ENCODE results near the gene LRRC4C. TPM values are rescaled to one million over a fixed set of nuclear protein-coding genes. Genes with fewer than 3 reads are reported as not detected.

LRRC4C gene
- total RNA-seq, 2 donors from 2014 or later, result 2.7 to 2.8 TPM

DNA sequence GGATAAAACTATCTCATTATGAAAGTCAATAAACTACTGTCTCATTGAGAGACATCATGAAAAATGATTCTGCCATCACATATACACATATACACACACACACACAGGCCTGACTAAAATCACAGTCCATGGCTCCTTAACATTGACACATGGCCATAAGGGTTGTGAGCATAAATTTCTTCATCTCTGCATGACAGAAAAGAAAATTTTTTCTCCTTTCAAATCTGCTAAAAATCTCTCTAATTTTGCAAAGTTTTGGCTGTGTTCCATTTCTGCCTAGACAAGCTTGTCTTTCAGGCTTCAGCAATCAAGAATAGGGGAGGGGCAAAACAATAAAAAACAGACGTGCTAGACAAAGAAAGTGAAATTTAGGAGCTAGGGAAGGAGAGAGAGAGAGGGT, 324.5 kb downstream of the LRRC4C start:
- H3K4me3 ChIP-seq, result no peak overlapping the region
- H3K4me1 ChIP-seq, result no peaks in the 10 kb centered on the region

DNA sequence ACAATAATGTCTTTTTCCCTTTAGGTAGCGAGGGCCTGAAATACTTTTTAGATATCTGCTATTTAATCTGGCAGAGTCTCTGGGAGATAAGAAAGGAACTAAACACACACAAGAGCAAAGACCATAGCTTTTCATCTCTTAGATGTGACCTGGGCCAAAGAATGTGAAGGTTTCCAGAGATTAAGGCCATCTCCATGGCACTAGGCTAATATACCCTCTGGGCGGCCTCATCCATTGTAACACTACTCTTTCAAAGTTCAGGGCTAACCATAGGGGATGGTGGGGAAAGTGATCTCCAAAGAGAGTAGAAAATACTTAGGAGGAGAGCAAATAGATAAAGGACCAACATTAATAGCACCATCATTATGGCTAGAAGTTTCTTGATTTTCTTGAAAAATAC, 326.4 kb downstream of the LRRC4C start:
- no peak for DNase-seq (ENCODE audit: low spot score)
- H3K27me3 ChIP-seq, result no peaks in the 10 kb centered on the region
- H3K9me3 ChIP-seq, result no peaks in the 10 kb centered on the region
- H3K4me3 ChIP-seq, result no peak overlapping the region
- no peaks in the 10 kb centered on the region for H3K4me1 ChIP-seq
- H3K36me3 ChIP-seq, result no peaks in the 10 kb centered on the region
- no peak overlapping the region for H3K27ac ChIP-seq
- TF ChIP-seq, protein P1, sequence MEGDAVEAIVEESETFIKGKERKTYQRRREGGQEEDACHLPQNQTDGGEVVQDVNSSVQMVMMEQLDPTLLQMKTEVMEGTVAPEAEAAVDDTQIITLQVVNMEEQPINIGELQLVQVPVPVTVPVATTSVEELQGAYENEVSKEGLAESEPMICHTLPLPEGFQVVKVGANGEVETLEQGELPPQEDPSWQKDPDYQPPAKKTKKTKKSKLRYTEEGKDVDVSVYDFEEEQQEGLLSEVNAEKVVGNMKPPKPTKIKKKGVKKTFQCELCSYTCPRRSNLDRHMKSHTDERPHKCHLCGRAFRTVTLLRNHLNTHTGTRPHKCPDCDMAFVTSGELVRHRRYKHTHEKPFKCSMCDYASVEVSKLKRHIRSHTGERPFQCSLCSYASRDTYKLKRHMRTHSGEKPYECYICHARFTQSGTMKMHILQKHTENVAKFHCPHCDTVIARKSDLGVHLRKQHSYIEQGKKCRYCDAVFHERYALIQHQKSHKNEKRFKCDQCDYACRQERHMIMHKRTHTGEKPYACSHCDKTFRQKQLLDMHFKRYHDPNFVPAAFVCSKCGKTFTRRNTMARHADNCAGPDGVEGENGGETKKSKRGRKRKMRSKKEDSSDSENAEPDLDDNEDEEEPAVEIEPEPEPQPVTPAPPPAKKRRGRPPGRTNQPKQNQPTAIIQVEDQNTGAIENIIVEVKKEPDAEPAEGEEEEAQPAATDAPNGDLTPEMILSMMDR (IDR thresholded peaks at IDR 0.05), result no peak

More for the DNA sequence above, 324.5 kb downstream of the LRRC4C start:
- Histone ChIP-seq H3K36me3 (no peaks in the 10 kb centered on the region), H3K27me3 (no peaks in the 10 kb centered on the region), H3K27ac (no peak overlapping the region), H3K9me3 (no peaks in the 10 kb centered on the region)
- TF ChIP-seq, protein P1 (IDR thresholded peaks at IDR 0.05), result no peak
- DNase-seq (ENCODE audit: low spot score), result no peak

DNA sequence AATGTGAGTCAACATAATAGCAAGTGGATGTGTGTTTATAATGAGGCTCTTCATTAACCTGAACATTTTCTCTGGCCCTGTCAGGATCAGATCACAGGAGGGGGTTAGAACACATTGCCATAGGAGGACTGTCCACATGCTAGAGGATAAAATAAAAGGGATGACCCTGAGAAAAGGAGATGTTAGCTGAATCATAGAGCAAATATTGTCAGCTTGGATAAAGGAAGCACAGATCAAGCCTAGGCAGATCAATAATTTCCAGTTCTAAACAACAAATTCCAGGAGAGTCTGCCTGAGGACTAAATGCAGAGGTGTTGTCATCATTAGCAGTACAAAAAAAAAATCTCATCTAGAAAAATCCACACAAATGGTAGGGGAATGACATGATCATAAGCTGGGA, 337.9 kb downstream of the LRRC4C start:
- TF ChIP-seq, protein P1 (IDR thresholded peaks at IDR 0.05), result no peak
- Histone ChIP-seq H3K36me3 (no peaks in the 10 kb centered on the region), H3K9me3 (no peaks in the 10 kb centered on the region), H3K27me3 (no peaks in the 10 kb centered on the region), H3K4me1 (no peaks in the 10 kb centered on the region), H3K27ac (no peak overlapping the region), H3K4me3 (no peak overlapping the region)
- no peak for DNase-seq (ENCODE audit: low spot score)

DNA sequence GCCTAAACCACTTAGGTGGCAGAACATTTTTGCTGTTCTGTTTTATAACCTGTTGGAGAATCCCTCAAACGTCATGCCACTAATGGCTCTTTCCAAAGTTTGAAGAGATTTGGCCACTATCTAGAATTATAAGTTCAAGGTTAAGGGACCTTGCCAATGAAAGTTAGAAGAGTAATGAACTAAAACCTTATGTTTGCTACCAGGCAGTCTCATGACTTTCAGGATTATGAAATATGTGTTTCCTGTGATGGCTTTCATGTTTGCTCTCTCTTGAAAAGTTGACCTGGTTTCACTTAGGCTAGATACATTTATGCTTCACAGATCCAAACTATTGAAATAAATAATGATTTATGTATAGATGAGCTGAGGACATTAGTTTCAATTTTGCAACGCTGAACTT, 340.0 kb downstream of the LRRC4C start:
- no peak overlapping the region for H3K4me3 ChIP-seq
- TF ChIP-seq, protein P1 (IDR thresholded peaks at IDR 0.05), result no peak
- H3K27ac ChIP-seq, result no peak overlapping the region
- H3K4me1 ChIP-seq, result no peaks in the 10 kb centered on the region
- no peaks in the 10 kb centered on the region for H3K27me3 ChIP-seq
- H3K36me3 ChIP-seq, result no peaks in the 10 kb centered on the region
- no peak for DNase-seq (ENCODE audit: low spot score)
- H3K9me3 ChIP-seq, result no peaks in the 10 kb centered on the region

DNA sequence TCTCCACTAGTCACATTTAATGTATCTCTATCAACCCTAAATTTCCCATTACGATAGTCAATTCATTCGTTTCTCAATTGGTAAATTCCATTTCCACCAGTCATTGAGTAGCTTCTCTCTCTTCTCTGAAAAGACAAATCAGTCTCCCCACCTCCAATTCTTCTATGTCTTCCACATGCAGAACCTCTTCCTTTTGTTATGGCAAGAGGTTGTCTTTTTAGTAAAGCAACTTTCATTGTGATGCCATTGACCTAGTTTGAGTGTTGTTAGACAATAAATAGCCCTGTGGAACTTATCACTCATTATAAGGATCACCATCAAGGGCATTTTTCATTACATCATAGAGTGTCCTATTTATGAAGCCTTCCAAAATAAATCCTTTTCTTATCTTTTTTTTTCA, 340.9 kb downstream of the LRRC4C start:
- TF ChIP-seq, protein P1 (IDR thresholded peaks at IDR 0.05), result no peak
- Histone ChIP-seq H3K27ac (no peak overlapping the region), H3K36me3 (no peaks in the 10 kb centered on the region), H3K4me1 (no peaks in the 10 kb centered on the region), H3K27me3 (no peaks in the 10 kb centered on the region), H3K9me3 (no peaks in the 10 kb centered on the region), H3K4me3 (no peak overlapping the region)
- DNase-seq (ENCODE audit: low spot score), result no peak

DNA sequence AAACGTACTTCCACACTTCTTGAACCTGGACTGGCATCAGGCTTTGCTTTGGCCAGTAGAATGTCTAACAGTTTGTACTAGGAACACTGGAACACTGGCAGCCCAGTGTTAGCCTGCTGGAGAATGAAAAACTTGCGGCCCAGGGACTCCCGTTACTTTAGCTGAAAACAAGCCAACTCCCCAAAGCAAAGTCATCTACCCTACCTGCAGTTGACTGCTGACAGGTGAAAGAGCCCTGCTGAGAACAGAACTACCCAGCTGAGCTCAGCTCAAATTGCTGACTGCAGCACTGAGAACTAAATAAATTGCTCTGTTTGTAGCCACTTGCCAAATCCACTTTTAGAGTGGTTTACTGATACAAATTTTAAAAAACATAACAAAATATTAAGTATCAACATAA, 342.5 kb downstream of the LRRC4C start:
- Histone ChIP-seq H3K4me3 (no peak overlapping the region), H3K27me3 (no peaks in the 10 kb centered on the region), H3K4me1 (no peaks in the 10 kb centered on the region), H3K27ac (no peak overlapping the region), H3K36me3 (no peaks in the 10 kb centered on the region), H3K9me3 (no peaks in the 10 kb centered on the region)
- no peak for DNase-seq (ENCODE audit: low spot score)
- TF ChIP-seq, protein P1 (IDR thresholded peaks at IDR 0.05), result no peak

Measured in right atrium auricular region (tissue), 2 donors.